Ovary (tissue), 3 donors: ENCODE data around the gene THTPA.

Source experiments
- CTCF ChIP-seq, 3 donors: fragments of 450-650 bp in 2 of 3; fragments of 200-600 bp in 1 of 3; IDR thresholded peaks; one replicate each; pipeline versions ENCODE4 v1.5.1 to v1.8.0; 2016 to 2022; ENCODE audit warnings: antibody characterized with exemption in 3 of 3, mild to moderate bottlenecking in 1 of 3
- EP300 ChIP-seq: sonication (generic); formaldehyde crosslinking; IDR thresholded peaks from one replicate; pipeline ENCODE4 v1.6.1; 2017; ENCODE audit warnings: antibody characterized with exemption
- POLR2A ChIP-seq: fragments of 450-650 bp; IDR thresholded peaks from one replicate; pipeline ENCODE4 v1.6.1; 2017; ENCODE audit warnings: antibody characterized with exemption, mild to moderate bottlenecking, moderate library complexity
- donor health status: DM: no; HTN: no; CAD: no.

- no peak for TF ChIP-seq CTCF (IDR thresholded peaks at IDR 0.05)
- TF ChIP-seq POLR2A = no peak
- TF ChIP-seq EP300 = no peak
Measured at GRCh38 chr14:23563473-23564180, 7.6 kb downstream of the THTPA start.
